Measurements from ENCODE around the gene C1QL1. TPM values are rescaled to one million over a fixed set of nuclear protein-coding genes. Genes with fewer than 3 reads are reported as not detected.

Gene C1QL1
- polyA plus RNA-seq, 1 donor from 2014 or later = 0.19 TPM

- H4K20me1 ChIP-seq (ENCODE audit: insufficient read depth) = no peaks in the 10 kb centered on the region
- H2AFZ ChIP-seq (ENCODE audit: low read depth, low read length) = no peak overlapping the region
- H3K4me2 ChIP-seq (ENCODE audit: low read length) = no peak overlapping the region
- H3K9me2 ChIP-seq (ENCODE audit: insufficient read depth, low read length) = no peaks in the 10 kb centered on the region
- H3K9ac ChIP-seq (ENCODE audit: low read length) = no peak overlapping the region
- no peak for TF ChIP-seq EP300 (conservative IDR thresholded peaks at IDR 0.05; ENCODE audit: poor library complexity, severe bottlenecking)
- no peak for TF ChIP-seq RAD21 (conservative IDR thresholded peaks at IDR 0.05)
- TF ChIP-seq CTCF (IDR thresholded peaks at IDR 0.05; ENCODE audit: poor library complexity, severe bottlenecking) = no peak
- TF ChIP-seq POLR2AphosphoS5 (IDR thresholded peaks at IDR 0.05) = no peak
- no peak for TF ChIP-seq SMC3 (conservative IDR thresholded peaks at IDR 0.05; ENCODE audit: poor library complexity)
- TF ChIP-seq TAF1 (IDR thresholded peaks at IDR 0.05; ENCODE audit: low read depth) = no peak
- TF ChIP-seq MXI1 (conservative IDR thresholded peaks at IDR 0.05; ENCODE audit: poor library complexity, severe bottlenecking) = no peak
- no peak for TF ChIP-seq REST (IDR thresholded peaks at IDR 0.05; ENCODE audit: borderline replicate concordance)
- H3K27me3 ChIP-seq (ENCODE audit: insufficient read depth, low read depth, low read length) = peaks cover 5% of the 10 kb centered on the region
- no peaks in the 10 kb centered on the region for H3K9me3 ChIP-seq (ENCODE audit: low read length)
- H3K27ac ChIP-seq (ENCODE audit: low read length) = no peak overlapping the region
- H3F3A ChIP-seq (ENCODE audit: insufficient read depth, low read length, poor library complexity, severe bottlenecking) = no peaks in the 10 kb centered on the region
- no peaks in the 10 kb centered on the region for H3K36me3 ChIP-seq (ENCODE audit: insufficient read depth, low read length)
- no peak overlapping the region for H3K4me3 ChIP-seq (ENCODE audit: low read length)
- H3K79me2 ChIP-seq (replicated peaks; ENCODE audit: insufficient read depth, low read length) = no peaks in the 10 kb centered on the region
Measured at GRCh38 chr17:44976206-44976605, 8.1 kb upstream of the C1QL1 start.

GRCh38 chr17:44972953-44973352, 4.8 kb upstream of the C1QL1 start:
- Histone ChIP-seq H3K9me3 (ENCODE audit: low read length) (no peaks in the 10 kb centered on the region), H3K9ac (ENCODE audit: low read length) (no peak overlapping the region), H3K36me3 (ENCODE audit: insufficient read depth, low read length) (no peaks in the 10 kb centered on the region), H3K27ac (ENCODE audit: low read length) (no peak overlapping the region), H3K27me3 (ENCODE audit: insufficient read depth, low read depth, low read length) (peaks cover 35% of the 10 kb centered on the region), H2AFZ (ENCODE audit: low read depth, low read length) (no peak overlapping the region), H3K79me2 (replicated peaks; ENCODE audit: insufficient read depth, low read length) (no peaks in the 10 kb centered on the region), H3K9me2 (ENCODE audit: insufficient read depth, low read length) (no peaks in the 10 kb centered on the region), H4K20me1 (ENCODE audit: insufficient read depth) (no peaks in the 10 kb centered on the region), H3F3A (ENCODE audit: insufficient read depth, low read length, poor library complexity, severe bottlenecking) (no peaks in the 10 kb centered on the region), H3K4me2 (ENCODE audit: low read length) (no peak overlapping the region), H3K4me3 (ENCODE audit: low read length) (no peak overlapping the region)
- no peak for TF ChIP-seq SMC3 (conservative IDR thresholded peaks at IDR 0.05; ENCODE audit: poor library complexity)
- no peak for TF ChIP-seq CTCF (IDR thresholded peaks at IDR 0.05; ENCODE audit: poor library complexity, severe bottlenecking)
- no peak for TF ChIP-seq RAD21 (conservative IDR thresholded peaks at IDR 0.05)
- TF ChIP-seq EP300 (conservative IDR thresholded peaks at IDR 0.05; ENCODE audit: poor library complexity, severe bottlenecking) = no peak
- no peak for TF ChIP-seq REST (IDR thresholded peaks at IDR 0.05; ENCODE audit: borderline replicate concordance)
- TF ChIP-seq EZH2 (IDR thresholded peaks at IDR 0.05; ENCODE audit: borderline replicate concordance, insufficient read depth, low read length, poor library complexity, severe bottlenecking) = no peak
- no peak for TF ChIP-seq MXI1 (conservative IDR thresholded peaks at IDR 0.05; ENCODE audit: poor library complexity, severe bottlenecking)
- TF ChIP-seq TAF1 (IDR thresholded peaks at IDR 0.05; ENCODE audit: low read depth) = no peak
- no peak for TF ChIP-seq POLR2AphosphoS5 (IDR thresholded peaks at IDR 0.05)

Measured in neural cell (in vitro differentiated cells).